Activated T-cell treated with anti-CD3 and anti-CD28 coated beads for 1 hour (primary cell): Measurements from ENCODE around the gene SPACA4.
A peak's percentile ranks its signal among the peaks of the same experiment; 100 is the strongest.
"Not testable (repeated sequence)": the region's sequence is repeated elsewhere in the genome, so short reads cannot be mapped to it uniquely, and the experiment has no call there.

Experiments used
- DNase-seq: peaks from one replicate; pipeline ENCODE4 v3.0.0-alpha.2; 2020; ENCODE audit warnings: low read depth

SPACA4 gene

GRCh38 chr19:48606463-48607358, at the start of gene SPACA4:
Gene SPACA4 (plus strand): TSS chr19:48606742. CDS start chr19:48606979, 237 bp downstream.
- no peak for DNase-seq

DNA sequence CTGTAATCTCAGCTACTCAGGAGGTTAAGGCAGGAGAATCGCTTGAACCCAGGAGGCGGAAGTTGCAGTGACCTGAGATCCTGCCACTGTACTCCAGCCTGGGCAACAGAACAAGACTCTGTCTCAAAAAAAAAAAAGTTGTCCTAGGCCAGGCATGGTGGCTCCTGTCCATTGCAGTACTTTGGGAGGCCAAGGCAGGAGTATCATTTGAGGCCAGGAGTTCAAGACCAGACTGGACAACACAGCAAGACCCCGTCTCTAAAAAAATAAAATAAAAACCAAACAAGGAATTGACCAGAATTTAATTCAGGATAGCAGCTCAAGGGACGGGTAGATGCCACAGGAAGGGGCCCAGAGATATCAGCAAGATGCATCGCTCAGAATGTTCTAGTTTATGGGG, 49.7 kb upstream of the SPACA4 start:
- no peak for DNase-seq

- no peak for DNase-seq
These were observed 48.4 kb upstream of the SPACA4 start for GRCh38 chr19:48558018-48558684.

GRCh38 chr19:48560095-48560530, 46.4 kb upstream of the SPACA4 start:
- no peak for DNase-seq

DNA sequence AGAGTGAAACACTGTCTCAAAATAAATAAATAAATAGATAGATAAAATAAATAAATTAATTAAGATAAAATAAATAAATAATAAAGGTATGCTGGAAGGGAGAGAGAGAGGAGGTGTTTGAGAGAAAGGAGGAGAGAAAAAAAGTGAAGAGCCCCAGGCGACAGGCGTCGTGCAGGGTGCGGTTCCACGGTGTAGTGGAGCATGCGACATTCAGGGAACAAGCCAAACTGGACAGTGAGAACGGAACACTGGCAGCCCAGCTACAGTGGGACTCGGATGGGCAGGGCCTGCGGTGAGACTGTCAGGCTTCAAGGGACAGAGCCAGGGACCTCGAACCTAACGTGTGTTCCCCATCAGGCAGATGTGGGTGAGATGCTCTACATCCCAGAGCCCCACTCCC, 45.1 kb upstream of the SPACA4 start:
- no peak for DNase-seq

DNA sequence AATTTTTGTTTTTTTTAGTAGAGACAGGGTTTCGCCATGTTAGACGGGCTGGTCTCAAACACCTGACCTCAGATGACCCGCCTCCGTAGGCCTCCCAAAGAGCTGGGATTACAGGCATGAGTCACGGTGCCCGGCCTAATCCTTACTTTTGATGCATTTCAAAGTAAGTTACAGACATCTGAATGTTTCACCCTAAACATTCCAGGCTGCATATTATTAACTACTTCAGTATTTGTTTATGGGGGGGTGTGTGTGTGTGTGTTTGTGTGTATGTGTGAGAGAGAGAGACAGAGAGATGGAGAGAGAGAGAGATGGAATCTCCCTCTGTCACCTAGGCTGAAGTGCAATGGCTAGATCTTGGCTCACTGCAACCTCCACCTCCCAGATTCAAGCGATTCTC, 41.5 kb upstream of the SPACA4 start:
- no peak for DNase-seq

GRCh38 chr19:48568345-48568886, 38.1 kb upstream of the SPACA4 start:
- no peak for DNase-seq

GRCh38 chr19:48569814-48570213, 36.7 kb upstream of the SPACA4 start:
- no peak for DNase-seq

- DNase-seq = no peak
These were observed 35.0 kb upstream of the SPACA4 start for GRCh38 chr19:48571378-48572162.

DNA sequence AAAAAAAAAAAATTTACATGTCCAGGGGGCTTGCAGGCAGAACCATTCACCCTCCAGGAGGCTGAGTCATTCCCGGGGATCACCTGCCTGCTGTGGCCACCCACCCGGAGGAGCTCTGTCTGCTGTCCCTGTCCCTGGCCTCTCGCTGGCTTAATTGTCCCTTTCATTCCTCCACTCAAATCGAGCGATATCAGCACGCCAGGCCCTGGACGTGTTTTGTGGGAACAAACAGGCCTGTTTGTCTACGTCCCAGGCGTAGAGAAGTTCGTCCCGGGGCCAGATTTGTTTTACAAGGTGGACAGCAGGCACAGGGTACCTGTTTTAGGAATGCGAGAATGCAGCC, 33.4 kb upstream of the SPACA4 start:
- no peak for DNase-seq

- DNase-seq = no peak
These were observed 30.5 kb upstream of the SPACA4 start for GRCh38 chr19:48575931-48576622.

DNA sequence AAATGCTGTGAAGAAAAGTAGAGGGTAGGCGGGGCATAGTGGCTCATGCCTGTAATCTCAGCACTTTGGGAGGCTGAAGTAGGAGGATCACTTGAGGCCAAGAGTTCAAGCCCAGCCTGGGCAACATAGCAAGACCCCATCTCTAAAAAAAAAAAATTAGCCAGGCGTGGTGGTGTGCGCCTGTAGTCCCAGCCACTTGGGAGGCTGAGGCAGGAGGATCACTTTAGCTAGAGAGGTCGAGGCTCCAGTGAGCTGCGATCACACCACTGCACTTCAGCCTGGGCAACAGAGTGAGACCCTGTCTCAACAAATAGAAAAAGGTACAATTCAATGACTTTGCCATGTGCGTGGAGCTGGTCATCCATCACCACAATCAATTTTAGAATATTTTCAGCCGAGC, 28.6 kb upstream of the SPACA4 start:
- not testable (repeated sequence) for DNase-seq

DNA sequence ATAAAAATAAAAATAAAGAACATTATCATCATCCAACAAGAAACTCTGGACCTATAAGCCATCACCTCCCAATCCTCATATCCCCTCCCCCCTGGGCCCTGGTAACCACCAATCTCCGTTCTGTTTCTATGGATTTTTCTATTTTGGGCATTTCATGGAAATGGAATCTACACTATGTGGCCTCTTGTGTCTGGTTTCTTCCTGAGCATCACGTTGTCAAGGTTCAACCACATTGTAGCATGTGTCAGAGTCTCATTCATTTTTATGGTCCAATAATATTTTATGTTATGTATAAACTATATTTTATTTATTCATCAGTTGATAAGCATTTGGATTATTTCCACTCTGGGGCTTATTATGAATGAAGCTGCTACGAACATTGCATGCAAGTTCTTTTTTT, 27.7 kb upstream of the SPACA4 start:
- DNase-seq = no peak

DNA sequence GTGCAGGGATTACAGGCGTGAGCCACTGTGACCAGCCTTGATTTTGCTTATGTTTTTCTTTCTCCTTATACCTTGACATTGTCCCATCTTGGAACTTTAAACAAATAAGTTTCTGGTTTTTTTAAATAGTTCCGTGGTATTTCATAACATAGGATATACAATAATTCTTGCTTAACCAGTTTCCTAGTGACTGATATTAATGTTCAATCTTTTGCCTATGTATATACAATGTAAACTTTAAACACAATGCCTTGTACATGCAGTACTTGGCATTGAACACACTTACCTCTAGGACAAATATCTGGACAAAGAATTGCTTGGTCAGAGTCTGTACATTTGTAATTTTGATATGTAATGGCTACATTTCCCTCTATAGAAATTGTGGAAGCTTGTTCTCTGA, 24.4 kb upstream of the SPACA4 start:
- DNase-seq = no peak

DNA sequence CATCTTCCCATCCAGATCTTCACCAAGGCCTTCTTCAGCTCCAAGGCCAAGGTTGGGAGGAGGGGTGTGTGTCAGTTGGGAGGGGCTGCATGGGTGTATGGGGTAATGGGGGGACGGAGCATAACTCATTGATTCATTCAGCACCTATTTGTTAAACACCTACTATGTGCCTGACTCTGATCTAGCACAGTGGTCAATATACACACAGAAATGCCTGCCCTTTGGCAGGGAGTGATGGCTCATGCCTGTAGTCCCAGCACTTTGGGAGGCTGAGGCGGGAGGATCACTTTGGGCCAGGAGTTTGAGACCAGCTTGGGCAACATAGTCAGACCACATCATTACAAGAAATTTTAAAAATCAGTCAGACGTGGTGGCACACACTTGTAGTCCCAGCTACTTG, 19.2 kb upstream of the SPACA4 start:
- no peak for DNase-seq

- peak; percentile 91 for DNase-seq
These were observed 17.7 kb upstream of the SPACA4 start for GRCh38 chr19:48588670-48589401.

- DNase-seq = no peak
These were observed 15.5 kb upstream of the SPACA4 start for GRCh38 chr19:48591021-48591420.

DNA sequence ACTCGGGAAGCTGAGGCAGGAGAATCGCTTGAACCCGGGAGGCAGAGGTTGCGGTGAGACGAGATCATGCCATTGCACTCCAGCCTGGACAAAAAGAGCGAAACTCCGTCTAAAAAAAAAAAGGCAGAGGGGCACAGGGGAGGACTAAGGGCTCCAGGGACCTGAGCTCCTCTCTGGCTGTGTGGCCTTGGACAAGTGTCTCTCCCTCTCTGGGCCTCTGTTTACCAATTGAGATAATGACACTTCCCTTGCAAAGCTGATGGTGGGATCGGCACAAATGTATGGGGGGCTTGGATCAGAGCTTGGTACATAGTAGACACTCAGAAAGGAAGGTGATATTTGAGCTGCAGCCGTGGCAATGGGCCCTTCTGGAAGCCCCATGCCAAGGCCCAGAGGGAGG, 11.4 kb upstream of the SPACA4 start:
- no peak for DNase-seq

- no peak for DNase-seq
These were observed 10.7 kb upstream of the SPACA4 start for GRCh38 chr19:48595833-48596232.

DNA sequence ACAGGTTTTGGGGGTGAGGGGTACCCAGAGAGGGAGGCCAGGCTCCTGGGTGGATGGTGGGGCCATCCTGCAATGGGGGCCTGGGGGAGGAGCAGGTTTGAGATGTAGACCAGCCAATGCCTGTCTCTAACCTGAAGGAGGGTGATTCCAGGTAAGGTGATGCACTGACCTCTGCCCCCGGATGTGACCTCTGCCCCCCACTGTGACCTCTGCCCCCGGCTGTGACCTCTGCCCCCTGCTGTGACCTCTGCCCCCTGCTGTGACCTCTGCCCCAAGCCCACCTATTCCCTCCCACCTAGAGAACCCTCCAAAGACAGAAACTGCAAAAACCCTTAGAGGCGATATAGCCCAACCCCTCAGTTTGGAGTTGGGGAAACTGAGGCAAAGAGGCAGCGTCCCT, 10.3 kb upstream of the SPACA4 start:
- DNase-seq = no peak
